ENCODE results near the gene PKNOX1. TPM values are rescaled to one million over a fixed set of nuclear protein-coding genes. Genes with fewer than 3 reads are reported as not detected.
A peak's percentile ranks its signal among the peaks of the same experiment; 100 is the strongest.
"Not testable (repeated sequence)": the region's sequence is repeated elsewhere in the genome, so short reads cannot be mapped to it uniquely, and the experiment has no call there.

PKNOX1 gene
- total RNA-seq, 1 donor from 2014 or later: 6.7 TPM

DNA sequence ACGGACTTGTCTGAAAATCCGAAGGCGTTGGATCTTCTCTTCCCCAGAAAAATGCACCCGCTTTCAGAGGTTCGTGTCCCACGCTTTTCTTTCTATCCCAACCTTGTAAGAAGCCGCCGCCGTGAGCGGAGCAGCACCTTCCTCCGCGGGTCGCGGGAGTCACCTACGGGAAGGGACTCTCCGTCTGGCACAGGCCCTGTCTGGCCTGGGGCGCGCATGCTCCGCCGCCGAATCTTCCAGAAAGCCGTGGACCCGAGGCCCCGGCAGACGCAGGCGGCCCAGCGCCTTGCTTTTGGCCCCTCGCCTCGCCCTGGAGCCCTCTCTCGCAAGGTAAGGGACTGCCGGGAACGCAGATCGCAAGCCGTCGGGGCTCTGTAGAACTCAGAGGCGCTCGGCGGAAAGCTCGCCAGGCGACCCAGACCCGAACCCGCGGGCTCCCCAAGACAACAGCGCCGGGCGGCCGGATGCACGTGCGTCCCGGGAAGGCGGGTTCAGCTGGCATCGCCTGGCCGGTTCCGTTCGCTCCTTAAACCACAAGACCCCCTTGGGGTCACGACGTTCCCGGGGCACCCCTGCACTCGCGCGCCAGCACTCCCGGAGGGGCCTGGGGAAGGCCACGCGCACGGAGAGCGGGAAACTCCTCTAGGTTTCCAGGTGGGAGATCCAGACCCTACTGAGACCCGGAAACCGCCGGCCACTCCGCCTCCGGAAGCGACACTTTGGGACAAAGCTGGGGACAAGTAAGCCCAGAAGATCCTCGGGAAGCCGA lies 100.2 kb downstream of the PKNOX1 start:
- intact Hi-C loops (cut with DNase I); DNase-seq: not testable (repeated sequence)
- peak; percentile 38 for ATAC-seq (ENCODE audit: poor library complexity)

DNA sequence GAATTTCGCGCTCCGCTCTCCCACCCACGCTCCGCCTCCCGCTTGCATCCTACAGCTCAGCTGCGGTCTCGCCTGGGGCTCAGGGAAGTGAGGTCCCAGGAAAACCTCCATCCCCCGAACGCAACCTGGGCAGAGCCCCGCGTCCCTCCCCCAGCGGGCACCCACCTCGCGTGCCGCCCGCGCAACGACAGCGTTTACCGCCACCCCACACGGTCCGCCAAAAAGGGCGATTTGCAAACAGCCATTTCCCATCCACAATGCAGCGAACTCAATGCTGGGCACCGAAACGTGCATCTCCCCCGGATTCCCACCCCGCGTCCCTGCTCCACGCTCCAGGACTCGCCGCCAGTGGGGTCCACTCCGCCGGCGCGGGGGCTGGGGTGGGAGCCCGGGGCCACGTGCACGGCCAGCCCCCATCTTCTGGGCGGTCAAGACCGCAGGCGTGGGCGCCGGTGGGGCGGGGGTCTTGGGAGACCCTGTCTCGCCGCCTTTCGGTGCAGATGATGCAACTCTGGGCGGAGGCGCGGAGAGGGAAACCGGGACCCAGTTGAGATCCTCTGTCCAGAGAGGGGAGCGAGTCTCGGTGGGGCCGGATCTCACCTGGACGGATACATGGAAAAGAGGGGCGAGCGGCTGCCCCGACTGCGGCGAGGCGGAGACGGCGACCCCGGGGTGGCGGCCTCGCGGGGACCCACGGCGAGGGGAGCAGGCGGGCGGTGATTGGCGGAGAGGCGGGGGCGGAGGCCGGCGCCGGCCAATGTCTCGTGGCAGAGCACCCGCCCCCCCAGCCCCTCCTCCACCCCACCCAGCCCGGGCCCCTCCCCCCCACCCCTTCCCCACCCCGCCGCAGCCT lies 101.0 kb downstream of the PKNOX1 start, which contains the start of gene CBS:
Gene CBS (minus strand): TSS at position 666 of the 853 bp plus-strand sequence. CDS start 3,642 bp downstream, outside the sequence.
- intact Hi-C loops (cut with DNase I); DNase-seq: not testable (repeated sequence)
- peak; percentile 72 for ATAC-seq (ENCODE audit: poor library complexity)

DNA sequence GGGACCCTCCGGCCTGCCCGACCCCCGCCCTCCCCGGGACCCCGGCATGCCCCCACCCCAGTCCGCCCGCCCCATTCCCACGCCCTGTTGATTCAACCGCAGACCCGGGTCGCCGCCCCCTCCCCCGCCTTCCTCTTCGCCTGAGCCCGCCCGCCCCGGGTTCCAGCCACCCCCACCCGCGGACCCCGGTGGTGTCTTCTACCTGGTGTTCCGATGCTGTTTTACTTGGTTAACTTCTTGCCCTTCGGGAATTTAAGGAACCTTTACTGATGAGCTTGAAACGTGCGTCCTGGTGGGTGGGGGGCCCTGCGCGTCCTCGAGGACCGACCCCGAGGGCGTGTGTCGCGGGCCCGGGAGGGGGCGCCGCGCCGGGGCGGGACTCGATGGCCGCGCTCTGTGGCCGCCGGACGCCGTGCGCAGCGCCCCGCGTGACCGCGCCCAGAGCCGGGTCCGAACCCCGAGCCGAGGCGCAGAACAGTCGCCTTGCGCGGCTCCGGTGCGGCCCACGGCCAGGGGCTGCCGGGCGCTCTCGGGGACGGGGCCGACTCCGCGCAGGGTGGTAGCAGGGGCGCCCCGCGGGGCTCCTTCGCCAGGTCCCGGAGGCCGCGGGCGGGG lies 101.8 kb downstream of the PKNOX1 start:
- DNase-seq; intact Hi-C loops (cut with DNase I): not testable (repeated sequence)
- ATAC-seq (ENCODE audit: poor library complexity): peak; percentile 45

DNA sequence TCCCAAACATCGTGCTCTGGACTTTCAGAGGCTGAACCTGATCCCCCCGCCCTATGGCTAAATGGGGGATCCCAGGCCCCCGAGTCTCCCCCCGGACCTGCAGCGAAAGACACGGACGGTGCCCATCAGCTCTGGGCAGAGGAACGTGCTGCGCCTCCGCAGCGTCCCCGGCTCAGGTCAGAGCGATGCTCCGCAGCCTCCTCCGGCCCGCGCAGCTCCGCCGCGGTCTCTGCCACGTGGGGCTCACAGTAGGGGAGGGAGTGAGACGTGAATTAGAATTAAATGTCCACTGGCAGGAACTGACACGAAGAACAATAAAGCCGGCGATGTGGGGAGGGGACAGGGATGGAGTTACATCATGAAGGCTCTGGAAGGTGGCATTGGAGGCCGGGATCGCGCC lies 102.3 kb downstream of the PKNOX1 start:
- intact Hi-C loops (cut with DNase I): not testable (repeated sequence)
- peak; percentile 15 for DNase-seq
- ATAC-seq (ENCODE audit: poor library complexity): peak; percentile 29

DNA sequence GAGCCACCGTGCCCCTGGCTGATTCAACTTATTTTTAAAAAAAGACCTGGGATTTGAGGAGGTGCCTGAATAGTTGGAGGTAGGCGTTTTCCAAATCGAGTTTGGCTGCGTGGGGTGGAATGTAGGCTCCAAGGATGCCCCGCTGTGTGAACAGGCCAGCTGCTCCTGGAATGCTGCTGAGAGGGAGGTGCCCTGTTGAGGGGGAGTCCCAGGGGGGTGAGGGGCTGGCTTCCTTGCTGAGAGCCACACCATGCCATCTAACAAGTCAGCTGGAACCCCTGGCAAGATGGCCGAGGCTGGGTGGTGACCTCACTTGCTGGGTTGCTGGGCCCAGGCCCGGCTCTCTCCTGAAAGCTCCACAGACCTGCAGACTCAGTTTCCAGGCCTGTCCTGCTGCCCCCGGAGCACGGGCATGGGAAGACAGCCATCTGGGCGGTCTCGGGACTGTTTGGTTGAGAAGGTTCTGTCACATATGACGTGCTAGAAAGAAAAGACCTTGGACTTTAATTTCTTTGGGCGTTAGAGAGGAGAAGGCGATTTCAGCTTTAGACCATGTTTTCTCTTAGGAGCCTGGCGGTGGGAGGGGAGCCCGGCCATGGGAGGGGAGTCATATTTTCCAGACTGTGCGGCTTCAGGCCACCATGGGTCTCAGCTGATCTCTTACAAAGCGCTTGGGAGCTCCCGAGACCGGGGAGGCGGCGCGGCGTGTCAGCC lies 108.4 kb downstream of the PKNOX1 start:
- ATAC-seq (ENCODE audit: poor library complexity); intact Hi-C loops (cut with DNase I); DNase-seq: not testable (repeated sequence)

Small RNA genes within 50 kb of the gene (microRNA-seq; reads per million reads assigned to microRNA genes)
- gene MIR5692B: not detected

Other genes with a start within 250 kb of the PKNOX1 start
- gene WDR4, start 95.0 kb upstream of the PKNOX1 start, total RNA-seq: 4.5 TPM
- gene NDUFV3, start 81.3 kb upstream of the PKNOX1 start, total RNA-seq: 56.6 TPM
- gene ERVH48-1, start 48.9 kb upstream of the PKNOX1 start, total RNA-seq: not detected
- gene CBS, start 101.3 kb downstream of the PKNOX1 start, total RNA-seq: 6.2 TPM
- 6.5 TPM for gene U2AF1, start 133.0 kb downstream of the PKNOX1 start, total RNA-seq
- not detected for gene CRYAA, start 194.4 kb downstream of the PKNOX1 start, total RNA-seq

All from Right ventricle myocardium superior (tissue), 1 donor.